ENCODE results near the gene MATN3.
A peak's percentile ranks its signal among the peaks of the same experiment; 100 is the strongest.
"Not testable (repeated sequence)": the region's sequence is repeated elsewhere in the genome, so short reads cannot be mapped to it uniquely, and the experiment has no call there.

Gene MATN3, protein sequence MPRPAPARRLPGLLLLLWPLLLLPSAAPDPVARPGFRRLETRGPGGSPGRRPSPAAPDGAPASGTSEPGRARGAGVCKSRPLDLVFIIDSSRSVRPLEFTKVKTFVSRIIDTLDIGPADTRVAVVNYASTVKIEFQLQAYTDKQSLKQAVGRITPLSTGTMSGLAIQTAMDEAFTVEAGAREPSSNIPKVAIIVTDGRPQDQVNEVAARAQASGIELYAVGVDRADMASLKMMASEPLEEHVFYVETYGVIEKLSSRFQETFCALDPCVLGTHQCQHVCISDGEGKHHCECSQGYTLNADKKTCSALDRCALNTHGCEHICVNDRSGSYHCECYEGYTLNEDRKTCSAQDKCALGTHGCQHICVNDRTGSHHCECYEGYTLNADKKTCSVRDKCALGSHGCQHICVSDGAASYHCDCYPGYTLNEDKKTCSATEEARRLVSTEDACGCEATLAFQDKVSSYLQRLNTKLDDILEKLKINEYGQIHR

GRCh38 chr2:20012282-20013125 is at the start of gene MATN3:
Gene MATN3, minus strand, starts transcription at chr2:20012668. Its CDS starts 37 bp downstream, at chr2:20012631.
- DNase-seq (ENCODE audit: low spot score), result peak; percentile 89

- DNase-seq (ENCODE audit: low spot score), result no peak
Measured at GRCh38 chr2:20061940-20062339, 49.5 kb upstream of the MATN3 start.

- DNase-seq (ENCODE audit: low spot score), result no peak
Measured at GRCh38 chr2:20061476-20061875, 49.0 kb upstream of the MATN3 start.

DNA sequence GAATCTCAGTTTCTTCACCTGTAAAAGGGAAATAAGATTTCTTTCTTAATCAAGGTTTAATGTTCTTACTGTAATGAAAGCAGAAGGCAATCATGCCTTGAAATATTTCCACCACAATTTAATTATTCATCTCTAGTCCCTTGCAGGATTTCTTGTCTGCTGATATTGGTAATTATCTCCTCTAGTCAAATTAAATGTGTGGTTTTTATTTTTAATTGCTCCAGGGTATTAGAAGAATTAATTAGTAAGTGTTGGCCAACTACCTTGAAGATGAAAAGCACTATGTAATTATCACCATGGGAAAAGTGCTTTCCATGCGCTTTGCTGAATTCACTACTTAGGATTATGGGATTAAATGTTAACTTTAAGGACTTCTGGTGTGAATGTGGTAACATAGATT is 47.6 kb upstream of the MATN3 start:
- DNase-seq (ENCODE audit: low spot score), result no peak

DNA sequence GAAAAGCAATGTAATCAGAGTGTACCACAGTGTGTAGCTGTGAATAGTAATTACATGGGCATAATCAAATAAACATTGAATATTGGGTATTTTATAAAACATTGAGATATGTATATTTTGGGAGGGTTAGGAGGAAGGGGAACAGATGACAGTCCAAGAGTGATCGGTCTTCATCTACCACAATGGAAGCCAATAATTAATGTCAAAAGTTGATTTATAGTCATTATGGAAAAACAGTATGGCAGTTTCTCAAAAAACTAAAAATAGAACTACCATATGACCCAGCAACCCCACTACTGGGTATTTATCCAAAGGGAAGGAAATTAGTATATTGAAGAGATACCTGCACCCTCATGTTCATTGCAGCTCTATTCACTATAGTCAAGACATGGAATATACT is 44.8 kb upstream of the MATN3 start:
- DNase-seq (ENCODE audit: low spot score), result no peak

- no peak for DNase-seq (ENCODE audit: low spot score)
Measured at GRCh38 chr2:20054931-20055330, 42.5 kb upstream of the MATN3 start.

GRCh38 chr2:20054119-20054518 is 41.7 kb upstream of the MATN3 start:
- DNase-seq (ENCODE audit: low spot score), result no peak

DNA sequence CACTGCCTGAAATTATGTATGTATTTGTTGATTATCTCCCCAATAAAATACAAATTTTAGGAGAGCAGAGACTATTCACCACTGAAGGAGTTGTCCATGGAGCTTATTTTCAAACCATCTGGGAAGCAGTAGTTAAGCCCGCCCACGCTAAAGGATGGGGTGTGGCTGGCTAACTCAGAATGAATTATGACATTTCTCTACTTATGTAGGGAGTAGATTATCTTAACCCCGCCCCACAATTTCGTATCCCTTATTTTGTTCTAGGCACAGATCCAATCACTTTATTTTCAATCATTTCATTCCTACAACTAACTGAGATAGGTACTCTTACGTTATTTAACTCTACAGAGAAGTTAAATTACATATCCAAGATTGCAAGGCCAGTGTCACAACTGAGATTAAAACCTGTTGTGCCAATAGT is 40.4 kb upstream of the MATN3 start:
- DNase-seq (ENCODE audit: low spot score), result no peak

DNA sequence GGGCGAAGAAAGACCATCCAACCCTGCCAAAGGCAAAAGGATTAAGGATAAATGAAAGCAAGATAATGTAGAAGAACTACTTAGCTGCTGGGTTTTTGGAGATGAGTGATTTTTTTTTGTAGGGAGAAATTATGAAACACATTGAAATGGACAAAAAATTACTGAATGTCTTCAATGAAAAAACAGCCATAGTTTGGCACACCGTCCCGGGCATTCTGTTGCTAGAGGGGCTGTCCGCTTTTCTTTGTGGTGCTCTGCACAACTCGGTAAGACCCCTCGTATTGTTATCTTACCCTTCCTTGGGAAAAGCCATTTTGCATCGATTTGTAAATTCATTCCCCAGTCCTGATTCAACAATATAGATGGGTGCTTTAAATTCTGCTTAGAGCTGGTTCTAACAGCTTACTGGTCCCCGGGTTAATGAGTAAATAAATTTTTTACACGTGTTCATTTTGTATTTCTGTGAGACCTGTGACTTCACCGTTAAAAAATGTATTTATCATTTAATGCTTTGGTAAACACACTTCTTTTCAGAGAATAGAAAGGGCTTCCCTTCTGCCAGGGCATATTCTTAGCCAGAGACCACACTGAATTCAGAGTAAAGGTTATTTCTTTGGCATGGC is 39.9 kb upstream of the MATN3 start:
- no peak for DNase-seq (ENCODE audit: low spot score)

GRCh38 chr2:20051532-20052228 is 39.2 kb upstream of the MATN3 start, which contains the start of gene LAPTM4A:
Gene LAPTM4A, minus strand, starts transcription at chr2:20051628. Its CDS starts 108 bp downstream, at chr2:20051520.
- peak; percentile 98 for DNase-seq (ENCODE audit: low spot score)

- peak; percentile 72 for DNase-seq (ENCODE audit: low spot score)
Measured at GRCh38 chr2:20050646-20051531, 38.4 kb upstream of the MATN3 start.

DNA sequence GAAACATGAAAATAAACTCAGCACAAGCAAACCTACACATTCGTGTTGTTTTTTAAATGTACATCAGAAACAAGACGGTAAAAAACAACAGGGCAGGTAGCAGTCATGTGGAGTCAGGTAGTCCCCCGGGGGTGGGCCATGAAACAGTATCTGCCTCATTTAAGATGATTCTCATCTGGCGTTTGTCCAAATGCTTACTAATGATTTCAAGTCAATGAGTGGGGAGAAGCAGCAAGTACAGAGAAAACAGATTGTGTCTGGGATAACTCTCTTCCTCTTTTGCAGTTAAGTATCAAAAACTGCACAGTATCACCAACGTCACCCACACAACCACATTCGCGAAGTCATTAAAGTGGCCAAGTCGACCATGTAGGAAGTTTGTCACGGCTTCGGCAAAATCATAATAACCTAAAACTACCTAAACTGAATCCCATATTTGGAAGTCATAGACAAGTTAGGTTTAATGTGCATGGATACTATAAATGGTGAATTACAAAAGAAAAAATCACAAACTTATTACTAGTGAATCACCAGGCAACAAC is 37.7 kb upstream of the MATN3 start:
- no peak for DNase-seq (ENCODE audit: low spot score)

DNA sequence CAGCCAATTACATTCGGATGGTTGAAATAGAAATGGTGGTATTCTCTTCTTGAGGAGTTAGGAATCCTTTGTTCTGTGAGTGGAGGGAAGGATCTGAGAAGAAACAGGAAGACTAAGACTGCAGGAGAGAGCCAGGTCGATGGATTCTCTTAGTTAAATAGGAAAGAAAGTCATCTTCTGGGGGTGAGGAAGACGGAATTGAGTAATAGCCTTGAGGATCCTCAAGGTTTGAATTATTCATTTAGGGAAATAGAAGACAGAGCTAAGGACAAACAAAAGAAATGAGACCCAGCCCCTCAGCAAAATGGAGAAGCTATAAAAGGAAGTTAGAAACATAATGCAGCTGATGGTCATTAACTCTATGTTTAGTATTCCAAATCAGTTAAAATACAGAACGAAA is 37.2 kb upstream of the MATN3 start:
- DNase-seq (ENCODE audit: low spot score), result no peak

GRCh38 chr2:20048488-20049448 is 36.3 kb upstream of the MATN3 start:
- DNase-seq (ENCODE audit: low spot score), result no peak

DNA sequence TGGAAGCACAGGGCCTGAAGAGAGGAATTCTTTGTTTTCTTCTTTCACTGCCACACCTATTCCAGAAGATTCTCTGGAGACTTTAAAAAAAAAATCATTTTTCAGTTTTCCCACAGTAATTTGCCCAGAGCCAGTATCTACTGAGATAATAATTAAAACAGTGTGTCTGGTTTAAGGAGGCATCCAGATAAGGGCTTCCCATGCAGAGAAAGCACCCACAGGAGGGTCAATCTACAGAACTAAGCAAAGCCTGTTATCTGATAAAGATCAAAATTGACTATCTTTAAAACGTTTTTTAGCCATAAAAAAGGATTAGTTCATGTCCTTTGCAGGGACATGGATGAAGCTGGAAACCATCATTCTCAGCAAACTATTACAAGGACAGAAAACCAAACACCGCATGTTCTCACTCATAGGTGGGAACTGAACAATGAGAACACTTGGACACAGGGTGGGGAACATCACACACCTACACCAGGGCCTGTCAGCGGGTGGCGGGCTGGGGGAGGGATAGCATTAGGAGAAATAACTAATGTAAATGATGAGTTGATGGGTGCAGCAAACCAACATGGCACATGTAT is 33.3 kb upstream of the MATN3 start:
- DNase-seq (ENCODE audit: low spot score), result not testable (repeated sequence)

GRCh38 chr2:20044778-20045177 is 32.3 kb upstream of the MATN3 start:
- no peak for DNase-seq (ENCODE audit: low spot score)

DNA sequence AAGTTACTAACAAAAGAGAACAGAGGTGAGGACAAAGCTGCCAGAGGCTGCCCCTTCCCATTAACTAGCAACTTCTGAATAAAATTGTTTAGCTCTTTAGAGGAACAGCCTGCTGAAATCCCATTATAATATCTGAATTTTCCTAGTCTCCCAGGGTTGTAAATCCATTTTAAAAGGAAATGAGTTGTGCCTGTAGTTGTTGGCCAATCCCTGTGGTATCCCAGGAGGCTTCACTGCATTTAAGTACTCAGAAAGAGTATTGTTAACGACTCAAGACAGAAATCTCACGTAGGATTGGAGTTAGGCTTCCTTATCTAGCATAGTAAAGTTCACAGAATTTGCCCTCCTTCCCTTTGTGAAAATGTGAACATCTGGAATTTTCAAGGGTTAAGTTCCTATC is 30.1 kb upstream of the MATN3 start:
- DNase-seq (ENCODE audit: low spot score), result no peak

DNA sequence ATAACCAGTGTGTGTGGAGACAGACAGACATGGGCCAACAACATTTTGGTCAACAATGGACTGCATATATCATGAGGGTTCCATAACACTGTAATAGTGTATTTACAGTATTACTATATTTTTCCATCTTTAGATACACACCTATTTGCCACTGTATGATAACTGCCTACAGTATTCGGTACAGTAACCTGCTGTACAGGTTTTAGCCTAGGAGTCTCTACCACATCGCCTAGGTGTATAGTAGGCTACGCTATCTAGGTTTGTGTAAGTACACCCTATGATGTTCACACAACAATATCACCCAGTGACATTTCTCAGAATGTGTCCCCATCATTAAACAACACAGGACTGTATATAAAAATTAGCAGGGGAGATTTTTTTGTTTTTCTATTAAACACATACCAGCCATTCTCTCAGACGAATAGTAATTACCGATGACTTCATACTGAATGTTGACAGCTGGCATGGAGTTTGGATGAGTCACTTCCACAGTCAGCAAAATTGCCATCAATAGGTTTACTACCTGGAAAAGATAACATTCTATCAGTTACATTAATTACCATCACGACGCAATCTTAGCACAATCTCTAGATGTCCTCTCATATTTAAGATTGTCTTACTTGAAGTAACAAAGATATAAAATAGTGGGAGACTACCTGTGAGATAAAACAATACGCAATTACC is 28.2 kb upstream of the MATN3 start:
- no peak for DNase-seq (ENCODE audit: low spot score)

Measured in ecto neural progenitor cell (in vitro differentiated cells).